ES-I3 (cell line): Measurements from ENCODE around the gene LRP1.

Experiments used
- H3K36me3 ChIP-seq: 2 replicates; pipeline ENCODE4 v1.6.1; 2013; ENCODE audit warnings: mild to moderate bottlenecking, low read length, control low read depth, moderate library complexity; ENCODE audit not compliant: insufficient read depth
- H3K4me1 ChIP-seq: 2 replicates; pipeline ENCODE4 v1.6.1; 2013; ENCODE audit warnings: mild to moderate bottlenecking, control low read depth, low read length; ENCODE audit not compliant: insufficient read depth
- H3K9ac ChIP-seq: 2 replicates; pipeline ENCODE4 v1.6.1; 2013; ENCODE audit warnings: low read depth, mild to moderate bottlenecking, low read length, moderate library complexity
- H3K9me3 ChIP-seq: 2 replicates; pipeline ENCODE4 v1.6.1; 2013; ENCODE audit warnings: mild to moderate bottlenecking, low read length, moderate library complexity; ENCODE audit not compliant: control insufficient read depth, insufficient read depth

The LRP1 gene

GRCh38 chr12:57243521-57244311 is 115.4 kb downstream of the LRP1 start:
- no peaks in the 10 kb centered on the region for H3K9me3 ChIP-seq
- peak overlapping the region; percentile 62; the same call in 1 of the 2 replicates for H3K9ac ChIP-seq
- peaks cover 25% of the 10 kb centered on the region; the same call in 1 of the 2 replicates for H3K4me1 ChIP-seq
- no peaks in the 10 kb centered on the region for H3K36me3 ChIP-seq

GRCh38 chr12:57244312-57244696 is 116.0 kb downstream of the LRP1 start:
- H3K4me1 ChIP-seq = peaks cover 27% of the 10 kb centered on the region; the same call in 1 of the 2 replicates
- no peaks in the 10 kb centered on the region for H3K36me3 ChIP-seq
- no peak overlapping the region for H3K9ac ChIP-seq
- no peaks in the 10 kb centered on the region for H3K9me3 ChIP-seq

DNA sequence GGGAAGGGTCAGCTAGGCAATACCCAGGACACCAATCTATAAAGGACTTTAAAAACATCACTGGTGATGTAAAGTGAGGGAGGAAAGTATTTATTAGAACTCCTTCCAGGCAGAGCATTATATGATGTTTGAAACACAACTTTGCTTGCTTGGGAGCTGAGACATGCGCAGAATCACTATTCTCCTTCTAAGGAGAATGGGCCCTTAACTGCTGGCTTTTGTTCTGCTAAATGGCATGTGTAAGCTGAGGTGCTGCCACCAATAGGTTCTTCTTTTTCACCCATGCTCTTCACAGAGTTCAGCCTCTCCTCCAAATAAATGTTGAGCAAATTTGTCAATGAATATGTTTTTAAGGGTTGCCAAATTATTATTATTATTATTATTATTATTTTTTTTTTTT is 118.8 kb downstream of the LRP1 start:
- peaks cover 30% of the 10 kb centered on the region; the same call in 1 of the 2 replicates for H3K4me1 ChIP-seq

DNA sequence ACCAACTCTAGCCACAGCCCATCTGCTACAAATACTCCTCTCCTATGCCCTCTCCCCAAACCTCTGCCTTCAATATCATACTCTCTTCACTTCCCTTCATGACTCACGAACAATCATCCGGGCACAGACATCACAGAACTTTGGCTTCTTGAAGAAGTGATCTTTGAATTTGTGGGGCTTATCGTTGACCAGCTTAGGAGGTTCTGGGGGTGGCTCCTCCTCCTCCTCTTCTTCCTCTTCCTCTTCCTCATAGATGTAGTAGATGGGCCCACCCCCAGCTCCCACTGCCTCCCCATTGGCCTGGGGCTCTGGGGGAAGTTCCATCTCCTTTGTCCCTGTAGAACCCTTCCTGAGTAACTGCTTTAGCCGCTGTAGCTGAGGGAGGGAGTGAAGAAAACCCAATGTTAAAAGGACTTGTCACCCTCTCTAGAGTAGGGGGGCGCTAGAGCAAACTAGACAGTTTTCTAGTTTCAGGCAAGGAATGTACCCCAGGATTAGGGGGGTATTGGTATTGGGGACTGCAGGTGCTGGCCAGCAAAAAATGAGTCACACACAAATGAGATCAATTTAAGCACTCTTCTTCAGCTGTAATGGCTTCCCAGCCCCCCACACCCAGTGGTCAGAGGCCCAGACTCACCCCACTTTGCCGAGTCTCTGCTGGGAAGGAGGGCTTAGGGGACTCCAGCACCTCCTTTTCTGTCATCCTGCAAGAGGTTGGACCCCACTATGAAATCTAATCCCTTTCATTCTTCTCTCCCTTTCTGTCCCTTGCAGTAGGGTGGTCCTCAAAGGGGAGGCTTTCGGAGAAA is 120.9 kb downstream of the LRP1 start:
- H3K4me1 ChIP-seq = peaks cover 28% of the 10 kb centered on the region; the same call in 1 of the 2 replicates
- H3K9ac ChIP-seq = no peak overlapping the region
- no peaks in the 10 kb centered on the region for H3K36me3 ChIP-seq
- H3K9me3 ChIP-seq = no peaks in the 10 kb centered on the region

More for the DNA sequence above, 118.8 kb downstream of the LRP1 start:
- no peaks in the 10 kb centered on the region for H3K9me3 ChIP-seq
- no peaks in the 10 kb centered on the region for H3K36me3 ChIP-seq
- no peak overlapping the region for H3K9ac ChIP-seq

- no peaks in the 10 kb centered on the region for H3K9me3 ChIP-seq
- no peak overlapping the region for H3K9ac ChIP-seq
- H3K36me3 ChIP-seq = no peaks in the 10 kb centered on the region
- H3K4me1 ChIP-seq = peaks cover 20% of the 10 kb centered on the region; the same call in 1 of the 2 replicates
Measured at GRCh38 chr12:57250541-57250940, 122.3 kb downstream of the LRP1 start.

GRCh38 chr12:57250956-57251355 is 122.7 kb downstream of the LRP1 start, which contains the start of gene STAC3:
STAC3 (minus strand) TSS chr12:57251187; CDS start chr12:57249636, 1,551 bp downstream.
- H3K36me3 ChIP-seq = no peaks in the 10 kb centered on the region; the same call in 1 of the 2 replicates
- H3K9ac ChIP-seq = no peak within 1 kb of the TSS
- peaks cover 20% of the 10 kb centered on the region; the same call in 1 of the 2 replicates for H3K4me1 ChIP-seq
- H3K9me3 ChIP-seq = no peaks in the 10 kb centered on the region

GRCh38 chr12:57254506-57255280 is 126.4 kb downstream of the LRP1 start:
- Histone ChIP-seq H3K36me3 (peaks cover 4% of the 10 kb centered on the region), H3K4me1 (peaks cover 9% of the 10 kb centered on the region; the same call in 1 of the 2 replicates), H3K9ac (no peak overlapping the region), H3K9me3 (no peaks in the 10 kb centered on the region)

DNA sequence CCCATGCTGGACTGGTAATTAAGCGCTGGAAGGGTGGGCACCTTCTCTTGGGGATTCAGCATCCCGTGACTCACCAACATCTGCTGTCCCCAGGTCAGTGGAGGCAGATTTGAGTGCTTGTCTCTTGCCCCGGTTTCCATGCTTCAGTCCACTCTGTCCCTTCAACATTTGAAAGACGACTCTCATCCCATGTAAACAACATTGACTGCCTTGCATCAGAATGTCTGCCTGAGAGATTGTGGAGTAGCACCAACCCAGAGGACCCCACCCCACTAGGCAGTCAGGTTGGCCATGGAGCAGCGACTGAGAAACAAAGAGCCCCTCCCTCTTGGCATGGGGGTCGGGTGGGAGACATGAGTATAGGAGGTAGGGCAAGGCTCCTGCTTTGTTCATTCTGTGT is 127.6 kb downstream of the LRP1 start:
- H3K9ac ChIP-seq = no peak overlapping the region
- peaks cover 4% of the 10 kb centered on the region for H3K36me3 ChIP-seq
- no peaks in the 10 kb centered on the region for H3K9me3 ChIP-seq
- H3K4me1 ChIP-seq = peaks cover 3% of the 10 kb centered on the region; the same call in 1 of the 2 replicates

GRCh38 chr12:57258977-57259970 is 131.0 kb downstream of the LRP1 start:
- peaks cover 7% of the 10 kb centered on the region; the same call in 1 of the 2 replicates for H3K4me1 ChIP-seq
- no peaks in the 10 kb centered on the region for H3K9me3 ChIP-seq
- H3K9ac ChIP-seq = no peak overlapping the region
- H3K36me3 ChIP-seq = peaks cover 4% of the 10 kb centered on the region

DNA sequence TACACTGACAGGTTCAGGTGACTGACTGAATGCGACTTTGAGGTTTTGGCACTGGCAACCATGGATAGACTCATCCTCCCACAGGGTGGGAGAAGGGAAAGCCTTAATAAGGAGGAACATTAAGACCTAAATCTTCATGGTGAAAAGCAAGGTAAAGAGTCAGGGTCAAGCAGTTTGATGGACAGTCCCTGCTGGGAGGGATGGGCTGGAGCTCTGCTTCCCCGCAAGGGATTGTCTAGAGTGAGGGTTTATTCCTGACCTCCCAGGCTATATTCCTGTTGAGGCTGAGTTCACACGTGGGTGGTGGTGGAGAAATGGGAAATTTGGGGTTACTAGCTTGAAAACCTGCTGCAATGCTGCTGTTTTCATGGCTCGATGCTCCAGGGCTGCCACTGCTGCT is 132.1 kb downstream of the LRP1 start:
- peaks cover 7% of the 10 kb centered on the region; the same call in 1 of the 2 replicates for H3K4me1 ChIP-seq
- peaks cover 4% of the 10 kb centered on the region for H3K36me3 ChIP-seq
- H3K9ac ChIP-seq = no peak overlapping the region
- no peaks in the 10 kb centered on the region for H3K9me3 ChIP-seq

- H3K9me3 ChIP-seq = no peaks in the 10 kb centered on the region
- H3K4me1 ChIP-seq = peaks cover 7% of the 10 kb centered on the region; the same call in 1 of the 2 replicates
- peaks cover 4% of the 10 kb centered on the region; the same call in 1 of the 2 replicates for H3K36me3 ChIP-seq
- H3K9ac ChIP-seq = no peak overlapping the region
Measured at GRCh38 chr12:57261428-57261865, 133.2 kb downstream of the LRP1 start.

GRCh38 chr12:57262126-57262822 is 134.0 kb downstream of the LRP1 start:
- H3K9me3 ChIP-seq = no peaks in the 10 kb centered on the region
- H3K9ac ChIP-seq = no peak overlapping the region
- H3K4me1 ChIP-seq = peaks cover 7% of the 10 kb centered on the region; the same call in 1 of the 2 replicates
- peaks cover 4% of the 10 kb centered on the region; the same call in 1 of the 2 replicates for H3K36me3 ChIP-seq
